ENCODE measurements around the gene GOLPH3L.
"Not testable (repeated sequence)": the region's sequence is repeated elsewhere in the genome, so short reads cannot be mapped to it uniquely, and the experiment has no call there.

The GOLPH3L gene

DNA sequence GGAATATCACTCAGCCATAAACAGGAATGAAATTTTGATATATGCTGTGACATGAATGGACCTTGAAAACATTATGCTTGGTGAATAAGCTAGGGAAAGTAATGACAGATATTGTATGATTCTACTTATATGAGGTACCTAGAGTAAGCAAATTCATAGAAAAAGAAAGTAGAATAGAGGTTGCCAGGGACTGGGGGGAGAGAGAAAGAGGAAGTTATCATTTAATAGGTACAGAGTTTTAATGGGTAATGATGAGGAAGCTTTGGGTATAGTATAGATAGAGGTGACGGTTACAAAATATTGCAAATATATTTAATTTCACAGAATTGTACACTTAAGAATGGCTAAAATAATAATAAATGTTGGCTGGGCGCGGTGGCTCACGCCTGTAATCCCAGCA lies 36.4 kb downstream of the GOLPH3L start:
- no peak for DNase-seq (ENCODE audit: extremely low read depth, insufficient read length)
- no peaks in the 10 kb centered on the region for H3K27me3 ChIP-seq (replicated peaks; ENCODE audit: control insufficient read depth, insufficient read depth, low read length)
- TF ChIP-seq, protein P1, sequence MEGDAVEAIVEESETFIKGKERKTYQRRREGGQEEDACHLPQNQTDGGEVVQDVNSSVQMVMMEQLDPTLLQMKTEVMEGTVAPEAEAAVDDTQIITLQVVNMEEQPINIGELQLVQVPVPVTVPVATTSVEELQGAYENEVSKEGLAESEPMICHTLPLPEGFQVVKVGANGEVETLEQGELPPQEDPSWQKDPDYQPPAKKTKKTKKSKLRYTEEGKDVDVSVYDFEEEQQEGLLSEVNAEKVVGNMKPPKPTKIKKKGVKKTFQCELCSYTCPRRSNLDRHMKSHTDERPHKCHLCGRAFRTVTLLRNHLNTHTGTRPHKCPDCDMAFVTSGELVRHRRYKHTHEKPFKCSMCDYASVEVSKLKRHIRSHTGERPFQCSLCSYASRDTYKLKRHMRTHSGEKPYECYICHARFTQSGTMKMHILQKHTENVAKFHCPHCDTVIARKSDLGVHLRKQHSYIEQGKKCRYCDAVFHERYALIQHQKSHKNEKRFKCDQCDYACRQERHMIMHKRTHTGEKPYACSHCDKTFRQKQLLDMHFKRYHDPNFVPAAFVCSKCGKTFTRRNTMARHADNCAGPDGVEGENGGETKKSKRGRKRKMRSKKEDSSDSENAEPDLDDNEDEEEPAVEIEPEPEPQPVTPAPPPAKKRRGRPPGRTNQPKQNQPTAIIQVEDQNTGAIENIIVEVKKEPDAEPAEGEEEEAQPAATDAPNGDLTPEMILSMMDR (IDR thresholded peaks at IDR 0.05; ENCODE audit: insufficient read depth, low read length, poor library complexity, severe bottlenecking), result no peak
- H3K36me3 ChIP-seq (ENCODE audit: control insufficient read depth, insufficient read depth, low read length), result no peaks in the 10 kb centered on the region; the same call in 1 of the 2 replicates
- no peak overlapping the region for H3K4me3 ChIP-seq (replicated peaks; ENCODE audit: low read depth, low read length)

DNA sequence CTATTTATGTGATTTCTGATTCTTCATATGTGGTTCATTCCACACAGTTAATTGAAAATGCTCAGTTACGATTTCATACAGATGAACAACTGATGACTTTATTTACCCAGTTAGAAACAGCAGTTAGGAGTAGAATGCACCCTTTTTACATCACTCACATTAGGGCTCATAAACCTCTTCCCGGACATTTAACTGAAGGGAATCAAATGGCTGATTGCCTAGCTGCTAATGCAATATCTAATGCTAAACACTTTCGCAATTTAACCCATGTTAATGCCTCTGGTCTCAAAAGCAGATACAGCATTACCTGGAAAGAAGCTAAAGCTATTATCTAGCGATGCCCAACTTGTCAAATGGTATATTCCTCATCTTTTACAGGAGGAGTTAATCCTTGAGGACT lies 39.9 kb downstream of the GOLPH3L start:
- DNase-seq (ENCODE audit: extremely low read depth, insufficient read length); H3K27me3 ChIP-seq (replicated peaks; ENCODE audit: control insufficient read depth, insufficient read depth, low read length); H3K4me3 ChIP-seq (replicated peaks; ENCODE audit: low read depth, low read length); H3K36me3 ChIP-seq (ENCODE audit: control insufficient read depth, insufficient read depth, low read length): not testable (repeated sequence)

DNA sequence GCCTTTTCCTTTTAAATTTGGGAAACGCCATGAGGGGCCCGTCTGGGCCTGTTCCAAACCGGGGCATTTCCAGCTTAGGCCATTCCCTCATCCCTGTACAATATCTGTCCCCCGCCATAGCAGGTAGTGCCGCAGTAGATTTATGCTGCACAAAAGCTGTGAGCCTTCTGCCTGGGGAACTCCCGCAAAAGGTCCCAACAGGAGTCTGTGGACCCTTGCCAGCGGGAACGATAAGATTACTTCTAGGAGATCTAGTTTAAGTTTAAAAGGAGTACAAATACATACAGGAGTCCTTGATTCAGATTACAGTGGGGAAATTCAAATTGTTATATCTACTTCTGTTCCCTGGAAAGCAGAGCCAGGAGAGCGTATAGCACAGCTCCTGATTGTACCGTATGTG lies 42.3 kb downstream of the GOLPH3L start:
- not testable (repeated sequence) for DNase-seq (ENCODE audit: extremely low read depth, insufficient read length); H3K4me3 ChIP-seq (replicated peaks; ENCODE audit: low read depth, low read length); H3K36me3 ChIP-seq (ENCODE audit: control insufficient read depth, insufficient read depth, low read length); H3K27me3 ChIP-seq (replicated peaks; ENCODE audit: control insufficient read depth, insufficient read depth, low read length)

DNA sequence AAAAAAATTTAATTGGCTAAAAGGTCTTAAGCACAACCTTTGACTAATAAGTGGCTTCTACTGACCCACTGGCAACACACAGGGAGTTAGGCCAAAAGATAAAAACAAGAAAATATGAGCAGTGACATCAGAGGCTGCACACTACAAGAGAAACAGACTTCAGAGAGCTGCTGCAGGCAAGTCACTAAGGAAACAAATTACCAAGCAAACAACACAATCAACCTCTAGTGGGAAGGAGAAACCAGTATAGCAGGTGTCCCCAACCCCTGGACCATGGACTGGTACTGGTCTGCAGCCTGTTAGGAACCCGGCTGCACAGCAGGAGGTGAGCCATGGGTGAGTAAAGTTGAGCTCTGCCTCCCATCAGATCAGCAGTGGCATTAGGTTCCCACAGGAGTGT lies 46.8 kb downstream of the GOLPH3L start:
- H3K4me3 ChIP-seq (replicated peaks; ENCODE audit: low read depth, low read length), result no peak overlapping the region
- no peak for DNase-seq (ENCODE audit: extremely low read depth, insufficient read length)
- H3K36me3 ChIP-seq (ENCODE audit: control insufficient read depth, insufficient read depth, low read length), result peaks cover 9% of the 10 kb centered on the region
- TF ChIP-seq, protein P1 (IDR thresholded peaks at IDR 0.05; ENCODE audit: insufficient read depth, low read length, poor library complexity, severe bottlenecking), result no peak
- H3K27me3 ChIP-seq (replicated peaks; ENCODE audit: control insufficient read depth, insufficient read depth, low read length), result no peaks in the 10 kb centered on the region

DNA sequence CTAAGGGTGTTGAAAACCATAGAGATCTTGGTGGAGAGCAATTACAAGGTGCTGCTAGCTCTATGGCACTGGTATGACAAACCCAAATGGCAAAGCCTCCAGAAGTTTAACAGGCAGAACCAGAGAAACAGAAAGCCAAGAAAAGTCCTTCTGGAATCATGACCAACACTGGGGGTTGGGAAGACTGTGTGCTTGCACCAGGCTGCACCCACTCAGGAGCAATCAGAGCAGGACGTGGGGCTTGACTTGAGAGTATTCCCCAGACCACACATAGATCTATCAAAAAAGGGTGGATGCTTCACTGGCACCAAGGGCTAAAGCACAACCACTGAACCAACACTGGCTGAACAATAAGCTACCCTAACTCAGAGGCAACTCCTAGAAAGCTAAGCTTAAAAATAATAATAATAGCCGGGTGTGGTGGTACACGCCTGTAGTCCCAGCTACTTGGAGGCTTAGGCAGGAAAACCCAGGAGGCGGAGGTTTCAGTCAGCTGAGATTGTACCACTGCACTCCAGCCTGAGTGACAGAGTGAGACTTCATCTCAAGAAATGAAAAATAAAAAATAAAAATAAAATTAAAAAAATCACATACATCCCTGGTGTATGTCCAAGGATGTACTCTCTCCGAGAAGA lies 47.4 kb downstream of the GOLPH3L start:
- H3K27me3 ChIP-seq (replicated peaks; ENCODE audit: control insufficient read depth, insufficient read depth, low read length), result no peaks in the 10 kb centered on the region
- peaks cover 9% of the 10 kb centered on the region for H3K36me3 ChIP-seq (ENCODE audit: control insufficient read depth, insufficient read depth, low read length)

GRCh38 chr1:150642296-150642695 lies 54.7 kb downstream of the GOLPH3L start:
- no peaks in the 10 kb centered on the region for H3K27me3 ChIP-seq (replicated peaks; ENCODE audit: control insufficient read depth, insufficient read depth, low read length)
- no peaks in the 10 kb centered on the region; the same call in 1 of the 2 replicates for H3K36me3 ChIP-seq (ENCODE audit: control insufficient read depth, insufficient read depth, low read length)
- TF ChIP-seq, protein P1 (IDR thresholded peaks at IDR 0.05; ENCODE audit: insufficient read depth, low read length, poor library complexity, severe bottlenecking), result no peak
- DNase-seq (ENCODE audit: extremely low read depth, insufficient read length), result no peak
- H3K4me3 ChIP-seq (replicated peaks; ENCODE audit: low read depth, low read length), result no peak overlapping the region

More for the DNA sequence above, 47.4 kb downstream of the GOLPH3L start:
- TF ChIP-seq, protein P1 (IDR thresholded peaks at IDR 0.05; ENCODE audit: insufficient read depth, low read length, poor library complexity, severe bottlenecking), result no peak
- H3K4me3 ChIP-seq (replicated peaks; ENCODE audit: low read depth, low read length), result no peak overlapping the region
- no peak for DNase-seq (ENCODE audit: extremely low read depth, insufficient read length)

GRCh38 chr1:150641126-150641815 lies 55.7 kb downstream of the GOLPH3L start:
- H3K36me3 ChIP-seq (ENCODE audit: control insufficient read depth, insufficient read depth, low read length); DNase-seq (ENCODE audit: extremely low read depth, insufficient read length); H3K4me3 ChIP-seq (replicated peaks; ENCODE audit: low read depth, low read length); H3K27me3 ChIP-seq (replicated peaks; ENCODE audit: control insufficient read depth, insufficient read depth, low read length): not testable (repeated sequence)

DNA sequence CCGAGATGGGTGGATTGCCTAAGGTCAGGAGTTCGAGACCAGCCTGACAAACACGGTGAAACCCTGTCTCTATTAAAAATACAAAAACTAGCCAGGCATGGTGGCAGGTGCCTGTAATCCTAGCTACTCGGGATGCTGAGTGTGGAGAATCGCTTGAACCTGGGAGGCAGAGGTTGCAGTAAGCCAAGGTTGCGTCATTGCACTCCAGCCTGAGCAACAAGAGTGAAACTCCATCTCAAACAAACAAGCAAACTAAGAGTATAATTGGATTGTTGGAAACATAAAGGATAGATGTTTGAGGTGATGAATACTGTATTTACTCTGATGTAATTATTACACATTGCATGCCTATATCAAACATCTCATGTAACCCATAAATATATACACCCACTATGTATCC lies 58.5 kb downstream of the GOLPH3L start:
- not testable (repeated sequence) for H3K4me3 ChIP-seq (replicated peaks; ENCODE audit: low read depth, low read length); H3K27me3 ChIP-seq (replicated peaks; ENCODE audit: control insufficient read depth, insufficient read depth, low read length); H3K36me3 ChIP-seq (ENCODE audit: control insufficient read depth, insufficient read depth, low read length); DNase-seq (ENCODE audit: extremely low read depth, insufficient read length)

DNA sequence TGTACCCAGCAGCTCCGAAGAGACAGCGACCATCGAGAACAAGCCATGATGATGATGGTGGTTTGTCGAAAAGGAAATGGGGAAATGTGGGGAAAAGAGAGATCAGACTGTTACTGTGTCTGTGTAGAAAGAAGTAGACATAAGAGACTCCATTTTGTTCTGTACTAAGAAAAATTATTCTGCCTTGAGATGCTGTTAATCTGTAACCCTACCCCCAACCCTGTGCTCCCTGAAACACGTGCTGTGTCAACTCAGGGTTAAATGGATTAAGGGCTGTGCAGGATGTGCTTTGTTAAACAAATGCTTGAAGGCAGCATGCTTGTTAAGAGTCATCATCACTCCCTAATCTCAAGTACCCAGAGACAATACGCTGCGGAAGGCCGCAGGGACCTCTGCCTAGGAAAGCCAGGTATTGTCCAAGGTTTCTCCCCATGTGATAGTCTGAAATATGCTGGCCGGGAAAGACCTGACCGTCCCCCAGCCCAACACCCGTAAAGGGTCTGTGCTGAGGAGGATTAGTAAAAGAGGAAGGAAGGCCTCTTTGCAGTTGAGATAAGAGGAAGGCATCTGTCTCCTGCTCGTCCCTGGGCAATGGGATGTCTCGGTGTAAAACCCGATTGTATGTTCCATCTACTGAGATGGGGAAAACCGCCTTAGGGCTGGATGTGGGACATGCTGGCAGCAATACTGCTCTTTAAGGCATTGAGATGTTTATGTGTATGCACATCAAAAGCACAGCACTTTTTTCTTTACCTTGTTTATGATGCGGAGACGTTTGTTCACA lies 61.9 kb downstream of the GOLPH3L start:
- DNase-seq (ENCODE audit: extremely low read depth, insufficient read length); H3K27me3 ChIP-seq (replicated peaks; ENCODE audit: control insufficient read depth, insufficient read depth, low read length); H3K4me3 ChIP-seq (replicated peaks; ENCODE audit: low read depth, low read length); H3K36me3 ChIP-seq (ENCODE audit: control insufficient read depth, insufficient read depth, low read length): not testable (repeated sequence)
